Osteoblast (primary cell): ENCODE results near the gene CAMTA1. TPM values are rescaled to one million over a fixed set of nuclear protein-coding genes. Genes with fewer than 3 reads are reported as not detected.

ENCODE experiments used
- DNase-seq: peaks from one replicate; pipeline ENCODE4 v3.0.0; 2011; ENCODE audit warnings: low spot score, mixed read lengths; ENCODE audit not compliant: insufficient read length; ENCODE audit errors: missing footprints
- H2AFZ ChIP-seq: 2 replicates; pipeline ENCODE4 v1.6.0; 2011; ENCODE audit warnings: mild to moderate bottlenecking, low read length
- H3K27ac ChIP-seq: 2 replicates; pipeline ENCODE4 v1.5.1; 2011; ENCODE audit warnings: mild to moderate bottlenecking, low read depth, low read length, moderate library complexity
- H3K27me3 ChIP-seq: 2 replicates; pipeline ENCODE4 v1.6.0; 2012; ENCODE audit warnings: mild to moderate bottlenecking, control low read depth, inconsistent platforms, low read length, moderate library complexity; ENCODE audit not compliant: insufficient read depth
- H3K36me3 ChIP-seq: 2 replicates; pipeline ENCODE4 v1.5.1; 2011; ENCODE audit warnings: mild to moderate bottlenecking, low read length, control low read depth, moderate library complexity; ENCODE audit not compliant: insufficient read depth
- H3K4me1 ChIP-seq: 2 replicates; pipeline ENCODE4 v1.5.1; 2011; ENCODE audit warnings: mild to moderate bottlenecking, low read length, control low read depth, moderate library complexity; ENCODE audit not compliant: insufficient read depth
- H3K4me2 ChIP-seq: 2 replicates; pipeline ENCODE4 v1.6.0; 2011; ENCODE audit warnings: mild to moderate bottlenecking, low read length; ENCODE audit not compliant: insufficient read depth
- H3K4me3 ChIP-seq: fragments of 200-600 bp; sonication (generic); 3 replicates; pipeline ENCODE4 v1.5.1; 2012; ENCODE audit warnings: mild to moderate bottlenecking, low read length, inconsistent platforms; ENCODE audit not compliant: insufficient read depth
- H3K79me2 ChIP-seq: 2 replicates; pipeline ENCODE4 v1.6.0; 2012; ENCODE audit warnings: mild to moderate bottlenecking, low read length, control low read depth, inconsistent platforms; ENCODE audit not compliant: insufficient read depth
- H3K9me3 ChIP-seq: 2 replicates; pipeline ENCODE4 v1.5.1; 2011; ENCODE audit warnings: low read depth, low read length, control low read depth
- H4K20me1 ChIP-seq: 2 replicates; pipeline ENCODE4 v1.6.0; 2012; ENCODE audit warnings: mild to moderate bottlenecking, low read length, control low read depth; ENCODE audit not compliant: insufficient read depth
- CTCF ChIP-seq: IDR thresholded peaks from 2 replicates; pipeline ENCODE4 v1.5.1; 2011; ENCODE audit warnings: mild to moderate bottlenecking, low read depth, low read length, moderate library complexity; ENCODE audit errors: extremely low read depth
- total RNA-seq: library from RNA; depleted of rRNA; stranded (reverse); fragments of >200 nt; gene quantifications from 2 replicates; pipeline ENCODE4 v1.2.3, GENCODE V29; 2012

CAMTA1 gene
- total RNA-seq, 1 donor: 47.4 TPM

GRCh38 chr1:7008331-7008730, 223.1 kb downstream of the CAMTA1 start:
- Histone ChIP-seq H4K20me1 (no peaks in the 10 kb centered on the region), H3K27ac (no peak overlapping the region), H2AFZ (no peak overlapping the region), H3K4me1 (no peaks in the 10 kb centered on the region), H3K9me3 (no peaks in the 10 kb centered on the region), H3K27me3 (no peaks in the 10 kb centered on the region), H3K79me2 (no peaks in the 10 kb centered on the region), H3K36me3 (no peaks in the 10 kb centered on the region), H3K4me3 (no peak overlapping the region), H3K4me2 (no peak overlapping the region)
- no peak for TF ChIP-seq CTCF
- DNase-seq: no peak

GRCh38 chr1:7008975-7009740, 223.9 kb downstream of the CAMTA1 start:
- Histone ChIP-seq H3K27ac (no peak overlapping the region), H3K4me1 (no peaks in the 10 kb centered on the region), H3K9me3 (no peaks in the 10 kb centered on the region), H3K79me2 (no peaks in the 10 kb centered on the region), H3K4me3 (no peak overlapping the region), H3K36me3 (no peaks in the 10 kb centered on the region), H2AFZ (no peak overlapping the region), H4K20me1 (no peaks in the 10 kb centered on the region), H3K4me2 (no peak overlapping the region), H3K27me3 (no peaks in the 10 kb centered on the region)
- no peak for TF ChIP-seq CTCF
- DNase-seq: no peak

GRCh38 chr1:7009741-7010525, 224.7 kb downstream of the CAMTA1 start:
- Histone ChIP-seq H3K27me3 (no peaks in the 10 kb centered on the region), H4K20me1 (no peaks in the 10 kb centered on the region)

More at GRCh38 chr1:7009741-7010525, 224.7 kb downstream of the CAMTA1 start:
- Histone ChIP-seq H3K9me3 (no peaks in the 10 kb centered on the region), H3K4me3 (no peak overlapping the region), H3K4me2 (no peak overlapping the region), H2AFZ (no peak overlapping the region), H3K27ac (no peak overlapping the region), H3K36me3 (no peaks in the 10 kb centered on the region), H3K79me2 (no peaks in the 10 kb centered on the region), H3K4me1 (no peaks in the 10 kb centered on the region)
- no peak for DNase-seq
- TF ChIP-seq CTCF: no peak
